Activated CD4-positive, CD25-positive, alpha-beta regulatory T cell (primary cell): Measurements from ENCODE around the gene RIMBP2.
"Not testable (repeated sequence)": the region's sequence is repeated elsewhere in the genome, so short reads cannot be mapped to it uniquely, and the experiment has no call there.

Experiments
- DNase-seq, 4 experiments: peaks; one replicate each; lab custom pipeline; 2025; lab: John Stamatoyannopoulos, UW

RIMBP2 gene

GRCh38 chr12:130739571-130739970, 23.5 kb upstream of the RIMBP2 start:
- no peak for DNase-seq

DNA sequence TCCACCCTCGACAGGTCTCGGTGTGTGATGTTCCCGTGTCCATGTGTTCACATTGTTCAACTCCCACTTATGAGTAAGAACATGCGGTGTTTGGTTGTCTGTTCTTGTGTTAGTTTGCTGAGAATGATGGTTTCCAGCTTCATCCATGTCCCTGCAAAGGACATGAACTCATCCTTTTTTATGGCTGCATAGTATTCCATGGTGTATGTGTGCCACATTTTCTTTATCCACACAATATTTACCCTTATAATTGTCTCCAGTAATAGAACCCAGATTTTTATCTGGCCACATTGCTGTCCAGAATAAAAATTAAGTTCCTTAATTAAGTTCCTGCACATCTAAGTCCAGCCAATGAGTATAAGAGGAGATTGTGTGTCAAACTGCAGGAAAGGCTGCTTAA, 22.3 kb upstream of the RIMBP2 start:
- DNase-seq, result not testable (repeated sequence)

DNA sequence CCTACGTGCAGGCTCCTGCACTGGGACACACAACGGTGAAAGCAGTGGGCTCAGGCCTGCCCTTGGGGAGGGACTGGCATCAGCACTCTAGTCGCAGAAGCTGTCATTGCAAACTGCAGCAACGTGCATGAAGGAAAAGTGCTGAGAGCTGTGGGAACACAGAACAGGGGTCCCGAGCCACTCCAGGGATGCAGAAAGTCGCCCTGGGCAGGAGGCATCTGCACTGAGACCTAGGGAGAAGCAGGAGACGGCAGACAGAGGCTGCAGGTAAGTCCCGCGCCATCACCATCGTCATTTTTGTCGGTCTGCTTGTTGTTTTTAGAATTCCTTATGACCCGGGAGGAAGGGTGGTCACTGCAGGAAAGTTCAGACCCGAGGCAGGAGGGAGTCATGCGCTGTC, 21.6 kb upstream of the RIMBP2 start:
- no peak for DNase-seq

- no peak for DNase-seq
Observed at GRCh38 chr12:130729344-130729743, 13.2 kb upstream of the RIMBP2 start.

- DNase-seq, result no peak
Observed at GRCh38 chr12:130728158-130729058, 12.3 kb upstream of the RIMBP2 start.

DNA sequence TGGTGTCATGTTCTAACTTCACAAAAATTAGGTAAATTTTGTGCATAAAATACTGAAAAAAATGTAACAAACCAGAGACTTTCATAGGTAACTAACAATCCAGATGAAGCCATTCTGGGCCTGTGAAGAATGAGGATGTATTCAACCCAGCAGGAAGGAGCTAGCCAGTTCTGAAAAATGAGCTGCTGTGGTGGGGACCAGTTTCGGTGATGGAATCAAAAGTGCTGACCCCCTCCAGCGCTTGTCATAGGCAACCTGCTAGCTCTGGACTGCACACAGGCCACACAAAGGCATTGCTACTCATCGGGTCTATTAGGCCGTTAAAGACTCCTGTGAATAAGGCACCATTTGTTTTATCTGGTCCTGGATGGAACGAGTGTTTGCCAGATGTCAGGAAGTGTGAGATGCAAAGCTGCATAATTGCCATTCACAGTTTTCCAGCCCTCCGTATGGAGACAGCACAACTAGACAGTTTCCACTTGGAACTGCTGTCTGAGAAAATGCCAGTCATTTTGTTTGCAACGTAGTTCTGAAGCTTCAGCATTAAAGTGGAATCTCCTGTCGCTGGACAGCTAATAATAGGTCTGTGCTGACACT, 3.3 kb upstream of the RIMBP2 start:
- no peak for DNase-seq

GRCh38 chr12:130717752-130718151, 1.7 kb upstream of the RIMBP2 start:
- no peak for DNase-seq

DNA sequence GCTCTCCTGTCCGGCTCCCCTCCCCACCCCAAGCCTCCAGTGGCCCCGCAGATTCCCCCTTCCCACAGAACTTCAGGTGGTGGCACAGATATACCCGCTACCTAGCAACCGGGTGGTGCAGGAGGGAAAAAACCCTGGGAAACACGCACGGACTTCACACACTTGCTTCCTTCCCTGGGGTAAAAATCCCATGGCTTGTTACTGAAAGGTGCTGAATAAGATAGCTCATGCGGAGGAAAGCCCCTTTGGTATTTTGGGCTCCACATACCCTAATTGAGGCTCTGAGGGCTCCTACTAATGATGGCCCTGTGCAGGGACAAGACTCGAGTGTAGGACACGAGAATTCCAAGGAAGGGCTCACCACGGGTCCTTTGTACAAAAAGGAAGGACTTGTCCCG, 869 bp upstream of the RIMBP2 start:
- no peak for DNase-seq

- DNase-seq, result no peak
Observed at GRCh38 chr12:130715150-130715997, 725 bp downstream of the RIMBP2 start.

- no peak for DNase-seq
Observed at GRCh38 chr12:130714591-130715149, 1.4 kb downstream of the RIMBP2 start.

- no peak for DNase-seq
Observed at GRCh38 chr12:130714091-130714590, 2.0 kb downstream of the RIMBP2 start.

- DNase-seq, result no peak
Observed at GRCh38 chr12:130713581-130713991, 2.5 kb downstream of the RIMBP2 start.

- no peak for DNase-seq
Observed at GRCh38 chr12:130712346-130713065, 3.6 kb downstream of the RIMBP2 start.

- DNase-seq, result no peak
Observed at GRCh38 chr12:130711756-130712155, 4.3 kb downstream of the RIMBP2 start.

GRCh38 chr12:130710733-130711080, 5.4 kb downstream of the RIMBP2 start:
- DNase-seq, result no peak

GRCh38 chr12:130709971-130710732, 5.9 kb downstream of the RIMBP2 start:
- DNase-seq, result no peak

DNA sequence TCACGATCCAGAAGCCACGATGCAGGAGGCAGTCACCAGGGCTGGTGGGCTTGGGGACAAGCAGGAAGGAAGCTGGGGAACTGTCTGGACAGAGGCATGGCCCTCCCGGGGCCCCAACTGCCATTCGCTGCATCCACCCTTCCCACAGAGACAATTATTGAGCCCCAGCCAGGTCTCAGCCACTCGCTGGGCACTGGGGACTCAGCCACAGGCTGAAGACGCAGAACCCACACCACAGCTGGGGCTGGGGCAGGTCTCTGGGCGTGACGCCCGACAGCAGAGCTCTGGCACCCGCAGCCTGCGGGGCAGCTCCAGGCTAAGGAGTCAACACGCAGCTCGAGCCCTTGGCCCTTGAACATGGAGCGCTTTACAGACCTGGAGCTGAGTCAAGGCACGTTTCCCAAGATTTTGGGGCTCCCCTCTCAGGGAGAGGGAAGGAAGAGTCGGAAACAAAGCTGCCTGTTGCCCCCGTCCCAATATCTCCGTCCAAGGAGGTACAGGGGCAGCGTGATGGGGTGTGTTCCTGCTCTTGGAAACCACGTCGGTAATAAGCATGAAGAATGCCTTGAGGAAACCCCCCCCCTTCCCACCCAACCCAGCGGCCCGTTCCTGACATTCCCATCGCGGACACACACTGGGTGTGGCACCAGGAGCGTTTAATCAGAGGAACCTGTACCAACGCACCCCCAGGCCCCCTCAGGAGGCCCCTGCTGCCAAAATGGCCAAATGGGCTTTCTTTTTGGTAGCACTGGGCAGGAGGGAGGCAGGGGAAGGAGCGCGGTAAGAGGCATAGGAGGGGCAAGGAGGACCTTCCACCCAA, 6.7 kb downstream of the RIMBP2 start:
- DNase-seq, result no peak

DNA sequence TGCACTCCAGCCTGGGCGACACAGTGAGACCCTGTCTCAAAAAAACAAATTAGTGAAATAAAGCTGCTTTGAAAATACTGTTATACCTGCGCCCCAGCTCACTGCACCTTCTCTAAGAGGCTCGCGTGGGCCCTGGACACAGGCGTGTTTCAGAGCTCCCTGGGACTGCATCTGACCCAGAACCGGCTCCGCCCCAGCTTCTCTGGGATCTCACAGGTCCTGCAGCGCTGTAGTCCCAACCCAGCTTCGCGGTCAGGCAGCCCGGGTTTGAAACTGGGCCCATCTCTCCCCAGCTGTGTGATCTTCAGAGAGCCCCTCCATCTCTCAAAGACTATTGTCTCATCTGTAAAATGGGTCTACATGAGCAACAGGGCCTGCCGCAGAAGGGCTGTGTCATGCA, 7.5 kb downstream of the RIMBP2 start:
- no peak for DNase-seq

- no peak for DNase-seq
Observed at GRCh38 chr12:130707571-130707891, 8.6 kb downstream of the RIMBP2 start.
